T-helper 2 cell treated with Interferon-gamma antibody and Interleukin-4, amounts not matched to agents 5 μg/mL and 100 μg/mL, for 36 hours (primary cell): ENCODE measurements around the gene SDC3.
A peak's percentile ranks its signal among the peaks of the same experiment; 100 is the strongest.
"Not testable (repeated sequence)": the region's sequence is repeated elsewhere in the genome, so short reads cannot be mapped to it uniquely, and the experiment has no call there.

ENCODE experiments used
- DNase-seq: peaks from one replicate; pipeline ENCODE4 v3.0.0; 2021; ENCODE audit warnings: low spot score
- H3K27ac Mint-ChIP-seq: one replicate; pipeline ENCODE4 v1.8.0; 2021; ENCODE audit warnings: mild to moderate bottlenecking, mixed read lengths
- H3K27me3 Mint-ChIP-seq: one replicate; pipeline ENCODE4 v1.8.0; 2021; ENCODE audit warnings: low read depth, mixed read lengths
- H3K36me3 Mint-ChIP-seq: one replicate; pipeline ENCODE4 v1.8.0; 2021; ENCODE audit warnings: low read depth, mixed read lengths
- H3K4me1 Mint-ChIP-seq: one replicate; pipeline ENCODE4 v1.8.0; 2021; ENCODE audit warnings: low read depth, mixed read lengths
- H3K4me3 Mint-ChIP-seq: one replicate; pipeline ENCODE4 v1.8.0; 2022; ENCODE audit warnings: mild to moderate bottlenecking, moderate library complexity, mixed read lengths
- H3K9me3 Mint-ChIP-seq: one replicate; pipeline ENCODE4 v1.8.0; 2021; ENCODE audit warnings: mixed read lengths

Gene SDC3

DNA sequence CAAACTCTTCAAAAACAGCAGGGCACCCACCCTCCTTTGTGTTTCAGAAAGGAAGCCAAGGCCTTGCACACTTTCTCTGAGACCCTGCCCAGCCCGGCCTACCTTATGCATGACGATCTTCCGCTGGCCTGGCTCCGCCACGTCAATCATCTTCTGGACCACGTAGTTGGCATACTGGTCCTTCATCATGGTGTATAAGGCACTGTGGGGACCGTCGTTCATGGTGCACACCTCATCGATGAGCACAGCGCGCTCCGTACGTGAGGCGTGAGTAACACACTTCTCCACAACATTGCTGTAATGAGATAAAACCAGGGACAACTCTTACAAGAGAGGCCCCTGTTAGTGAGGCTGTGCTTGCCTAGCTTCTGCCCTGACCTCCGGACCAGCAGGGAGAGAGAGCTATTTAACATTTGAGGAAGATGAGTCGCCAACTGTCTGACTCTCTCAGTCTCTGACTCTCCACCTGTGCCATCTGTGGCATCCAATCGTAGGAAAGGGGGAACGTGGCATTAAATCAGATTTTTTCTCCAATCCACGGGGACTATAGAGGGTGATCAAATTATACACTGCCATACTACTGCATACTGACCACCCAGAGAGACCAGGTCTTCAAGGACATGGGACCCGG lies 28.1 kb upstream of the SDC3 start:
- H3K4me1 Mint-ChIP-seq, result no peaks in the 10 kb centered on the region
- no peak overlapping the region for H3K27ac Mint-ChIP-seq
- no peaks in the 10 kb centered on the region for H3K9me3 Mint-ChIP-seq
- no peak overlapping the region for H3K4me3 Mint-ChIP-seq
- DNase-seq, result no peak
- H3K36me3 Mint-ChIP-seq, result peaks cover 55% of the 10 kb centered on the region
- H3K27me3 Mint-ChIP-seq, result no peaks in the 10 kb centered on the region

DNA sequence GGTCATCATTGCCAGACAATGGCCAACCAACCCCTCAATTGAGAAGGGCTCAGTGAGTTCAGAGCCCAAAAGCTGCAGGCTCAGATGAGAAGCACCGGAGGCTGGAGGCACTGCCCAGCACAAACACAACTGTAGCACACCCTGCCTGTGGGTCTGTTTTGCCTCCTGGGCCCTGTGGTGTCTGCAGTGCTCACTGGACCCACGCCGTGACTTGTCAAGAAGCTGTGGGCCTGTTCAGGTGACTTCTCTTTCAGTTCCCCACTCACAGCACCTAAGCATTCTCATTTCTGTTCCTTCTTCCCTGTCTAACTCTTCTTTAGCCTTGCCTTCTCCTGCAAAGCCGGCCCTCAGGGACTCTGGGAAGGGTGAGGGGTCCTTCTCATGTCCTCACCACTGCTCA lies 27.2 kb upstream of the SDC3 start:
- not testable (repeated sequence) for H3K4me1 Mint-ChIP-seq, H3K9me3 Mint-ChIP-seq, DNase-seq, H3K27me3 Mint-ChIP-seq, H3K27ac Mint-ChIP-seq, H3K4me3 Mint-ChIP-seq
- peaks cover 51% of the 10 kb centered on the region for H3K36me3 Mint-ChIP-seq

DNA sequence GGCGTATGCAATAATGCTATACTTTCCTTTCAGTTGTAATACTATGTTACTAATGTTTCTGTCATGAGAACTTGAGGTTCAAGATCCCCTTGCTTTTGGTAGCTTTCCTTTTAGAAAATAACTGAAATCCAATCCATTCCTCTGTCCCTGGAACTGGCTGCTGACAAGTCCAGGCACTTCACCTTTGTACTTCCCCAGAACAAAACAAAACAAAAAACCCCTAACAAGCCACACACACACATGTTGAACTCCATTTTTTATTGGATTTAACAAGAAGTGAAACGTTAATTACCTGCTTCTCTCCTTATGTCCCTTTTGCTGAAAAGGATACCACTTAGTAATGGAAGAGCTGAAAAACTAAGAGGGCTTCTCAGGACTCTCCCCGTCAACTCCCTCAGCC lies 26.1 kb upstream of the SDC3 start:
- peak overlapping the region; percentile 27 for H3K27ac Mint-ChIP-seq
- no peak overlapping the region for H3K4me3 Mint-ChIP-seq
- peaks cover 42% of the 10 kb centered on the region for H3K36me3 Mint-ChIP-seq
- no peaks in the 10 kb centered on the region for H3K9me3 Mint-ChIP-seq
- no peaks in the 10 kb centered on the region for H3K4me1 Mint-ChIP-seq
- H3K27me3 Mint-ChIP-seq, result no peaks in the 10 kb centered on the region
- no peak for DNase-seq

DNA sequence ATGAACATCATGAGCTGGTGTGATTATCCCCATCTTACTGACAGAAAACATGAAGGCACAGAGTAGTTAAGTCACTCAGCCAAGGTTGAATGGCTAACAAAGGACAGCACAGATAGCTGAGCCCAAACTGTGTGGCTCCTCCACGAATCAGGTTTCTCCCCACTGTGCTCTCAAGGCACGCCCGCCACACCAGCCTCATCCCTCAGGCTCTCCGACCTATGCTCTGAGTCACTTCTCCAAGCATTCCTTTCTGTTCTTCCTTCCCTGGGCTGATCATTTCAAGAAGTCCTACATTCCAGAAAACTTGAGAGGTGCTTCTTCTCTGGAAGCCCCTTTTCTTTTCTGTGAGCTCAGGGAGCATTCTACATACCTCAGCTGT lies 25.3 kb upstream of the SDC3 start:
- H3K36me3 Mint-ChIP-seq, result peaks cover 35% of the 10 kb centered on the region
- no peaks in the 10 kb centered on the region for H3K27me3 Mint-ChIP-seq
- H3K4me1 Mint-ChIP-seq, result no peaks in the 10 kb centered on the region
- H3K9me3 Mint-ChIP-seq, result no peaks in the 10 kb centered on the region
- no peak for DNase-seq
- H3K27ac Mint-ChIP-seq, result no peak overlapping the region
- H3K4me3 Mint-ChIP-seq, result no peak overlapping the region

DNA sequence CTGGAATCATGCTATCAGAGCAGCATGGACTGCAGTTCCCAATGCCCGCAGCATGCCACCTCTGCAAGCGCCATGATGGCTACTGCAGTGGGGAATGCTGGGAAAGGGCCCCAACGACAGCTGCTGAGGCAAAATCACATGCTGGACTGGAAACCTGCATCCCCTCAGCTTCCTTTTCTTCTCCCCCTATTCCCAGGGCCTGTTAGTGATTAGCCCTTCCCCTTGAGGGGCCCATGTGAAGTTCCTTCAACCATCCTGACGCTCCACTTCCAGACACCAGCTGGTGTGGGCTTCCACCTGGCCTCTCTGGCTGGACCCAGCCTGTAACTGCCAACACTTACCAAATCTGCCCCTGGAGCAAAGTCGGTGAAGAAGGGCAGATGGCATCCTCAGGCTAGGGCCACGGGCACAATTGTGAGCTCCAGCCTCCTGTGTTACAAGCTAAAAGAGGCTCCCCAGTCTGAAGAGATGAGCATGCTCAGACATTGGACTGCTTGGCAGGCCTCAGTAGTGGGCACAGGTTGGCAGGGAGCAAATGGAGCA lies 22.1 kb upstream of the SDC3 start:
- no peak overlapping the region for H3K27ac Mint-ChIP-seq
- no peak for DNase-seq
- no peaks in the 10 kb centered on the region for H3K4me1 Mint-ChIP-seq
- peaks cover 23% of the 10 kb centered on the region for H3K36me3 Mint-ChIP-seq
- H3K4me3 Mint-ChIP-seq, result no peak overlapping the region
- no peaks in the 10 kb centered on the region for H3K9me3 Mint-ChIP-seq
- H3K27me3 Mint-ChIP-seq, result no peaks in the 10 kb centered on the region

DNA sequence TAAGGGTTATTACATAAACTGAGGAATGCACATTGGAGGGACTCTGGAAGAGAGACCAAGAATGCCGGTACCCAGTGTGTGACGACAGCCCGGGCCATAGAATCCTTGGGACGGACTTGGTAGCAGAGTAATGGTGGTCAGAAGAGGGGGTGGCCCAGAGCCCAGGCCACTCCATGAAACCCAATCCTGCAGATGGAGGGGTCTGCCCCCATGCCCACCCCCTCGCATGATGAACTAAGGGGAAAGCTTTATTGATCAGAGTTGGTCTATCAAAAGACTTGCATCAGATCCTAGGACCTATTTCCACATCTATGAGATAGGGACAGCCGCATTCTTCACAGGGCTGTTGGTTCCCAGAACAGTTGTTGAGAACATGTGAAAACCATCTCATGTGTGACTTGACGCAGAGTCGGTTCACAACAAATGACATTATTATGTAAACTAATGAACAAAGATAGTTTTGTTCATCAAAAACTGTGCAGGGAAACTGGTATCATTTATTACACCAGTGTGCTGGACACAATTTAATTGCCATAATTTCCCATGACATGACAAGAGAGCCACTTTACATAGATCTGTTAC lies 21.5 kb upstream of the SDC3 start:
- Mint-ChIP-seq H3K9me3 (no peaks in the 10 kb centered on the region), H3K36me3 (peaks cover 18% of the 10 kb centered on the region), H3K27ac (no peak overlapping the region)

DNA sequence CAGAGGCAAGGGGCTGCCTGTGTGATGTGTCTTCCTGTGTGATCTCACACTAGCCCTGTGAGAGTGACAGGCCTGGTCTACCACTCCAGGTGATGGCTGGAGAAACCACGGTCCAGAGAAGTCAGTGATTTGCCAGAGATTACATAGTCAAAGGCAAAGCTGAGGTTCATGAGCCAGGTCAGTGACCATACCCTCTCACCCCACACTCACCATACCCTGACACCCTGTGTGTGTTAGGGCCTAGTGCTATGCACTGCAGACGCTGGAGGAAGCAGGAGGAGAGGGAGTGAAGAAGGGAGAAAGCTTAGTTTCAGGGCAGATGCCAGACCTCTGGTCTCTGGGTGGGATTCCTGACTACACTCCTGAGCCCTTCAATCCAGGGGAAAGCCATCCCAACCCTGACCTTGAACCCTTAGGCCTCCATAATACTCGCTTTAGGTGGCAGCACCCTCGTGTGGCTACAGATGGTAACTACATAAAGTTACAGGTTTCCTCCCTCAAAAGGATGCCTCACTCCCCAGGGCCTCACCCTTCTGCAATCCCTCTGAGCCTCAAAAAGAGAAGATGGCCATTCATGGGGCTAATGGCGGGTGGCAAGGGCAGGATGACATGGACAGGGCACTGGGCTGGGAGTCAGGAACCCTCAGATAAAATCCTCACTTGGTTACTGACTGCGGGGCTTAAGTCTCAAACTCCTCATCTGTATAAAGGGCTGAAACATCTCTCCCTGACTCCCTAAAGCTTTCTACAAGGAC lies 20.8 kb upstream of the SDC3 start:
- no peak for DNase-seq
- no peak overlapping the region for H3K4me3 Mint-ChIP-seq
- H3K36me3 Mint-ChIP-seq, result peaks cover 11% of the 10 kb centered on the region
- no peaks in the 10 kb centered on the region for H3K27me3 Mint-ChIP-seq
- no peaks in the 10 kb centered on the region for H3K4me1 Mint-ChIP-seq
- H3K27ac Mint-ChIP-seq, result no peak overlapping the region
- H3K9me3 Mint-ChIP-seq, result no peaks in the 10 kb centered on the region

More for the DNA sequence above, 21.5 kb upstream of the SDC3 start:
- Mint-ChIP-seq H3K4me1 (no peaks in the 10 kb centered on the region), H3K4me3 (no peak overlapping the region), H3K27me3 (no peaks in the 10 kb centered on the region)
- no peak for DNase-seq

DNA sequence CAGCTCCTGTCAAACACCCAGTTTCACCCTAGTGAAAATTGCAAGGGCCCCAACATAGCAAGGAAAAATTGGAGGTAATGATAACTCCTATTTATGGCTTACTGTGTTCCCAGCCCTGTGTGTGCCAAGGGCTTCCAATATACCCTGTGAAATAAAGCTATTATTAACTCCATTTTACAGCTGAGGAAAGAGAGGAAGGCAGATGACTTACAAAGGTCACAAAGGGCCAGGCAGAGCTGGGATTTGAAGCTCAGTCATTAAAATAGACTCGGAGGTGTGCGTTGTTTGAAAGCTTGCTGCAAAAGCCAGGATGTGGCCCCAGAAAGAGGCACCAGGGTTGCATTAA lies 20.2 kb upstream of the SDC3 start:
- DNase-seq, result no peak
- Mint-ChIP-seq H3K9me3 (no peaks in the 10 kb centered on the region), H3K27me3 (no peaks in the 10 kb centered on the region), H3K27ac (no peak overlapping the region), H3K4me3 (no peak overlapping the region), H3K36me3 (peaks cover 6% of the 10 kb centered on the region), H3K4me1 (no peaks in the 10 kb centered on the region)

DNA sequence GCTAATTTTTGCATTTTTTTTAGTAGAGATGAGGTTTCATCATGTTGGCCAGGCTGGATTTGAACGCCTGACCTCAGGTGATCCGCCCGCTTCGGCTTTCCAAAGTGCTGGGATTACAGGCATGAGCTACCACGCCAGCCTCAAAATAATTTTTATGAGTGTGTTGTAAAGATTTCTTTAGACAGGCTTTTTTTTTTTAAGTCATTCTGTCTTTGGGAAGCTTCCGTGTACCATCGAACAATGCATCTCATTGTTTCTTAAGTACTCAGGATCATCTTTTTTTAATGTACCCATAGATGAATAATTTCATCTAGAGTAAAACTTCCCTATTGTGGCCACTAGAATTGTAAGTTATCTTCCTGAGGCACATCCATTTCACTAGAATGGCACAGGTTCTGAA lies 19.6 kb upstream of the SDC3 start:
- Mint-ChIP-seq H3K4me3 (no peak overlapping the region), H3K4me1 (no peaks in the 10 kb centered on the region), H3K9me3 (no peaks in the 10 kb centered on the region), H3K36me3 (peaks cover 6% of the 10 kb centered on the region), H3K27me3 (no peaks in the 10 kb centered on the region), H3K27ac (no peak overlapping the region)
- DNase-seq, result no peak

DNA sequence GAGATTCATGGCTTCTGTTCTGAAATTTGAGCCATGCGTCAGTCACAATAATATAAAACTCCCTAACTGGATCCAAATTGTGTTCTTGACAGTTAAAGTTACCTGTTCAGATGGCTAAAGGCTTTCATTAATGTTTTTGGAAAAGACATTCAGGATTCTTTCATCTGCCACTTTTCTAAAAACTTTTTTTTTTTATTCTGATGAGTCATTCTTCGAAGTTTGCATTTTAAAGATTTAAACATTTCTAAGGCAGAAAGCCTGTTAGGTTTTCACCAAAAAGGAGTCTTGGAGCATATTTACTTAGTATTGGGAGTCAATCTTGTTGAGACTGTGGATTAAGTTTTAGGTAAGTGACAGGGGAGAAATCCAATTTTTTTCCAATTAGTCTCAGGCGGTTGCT lies 18.9 kb upstream of the SDC3 start:
- H3K27me3 Mint-ChIP-seq, result peaks cover 4% of the 10 kb centered on the region
- H3K27ac Mint-ChIP-seq, result no peak overlapping the region
- H3K4me1 Mint-ChIP-seq, result no peaks in the 10 kb centered on the region
- no peak for DNase-seq
- peaks cover 4% of the 10 kb centered on the region for H3K36me3 Mint-ChIP-seq
- no peaks in the 10 kb centered on the region for H3K9me3 Mint-ChIP-seq
- H3K4me3 Mint-ChIP-seq, result no peak overlapping the region

DNA sequence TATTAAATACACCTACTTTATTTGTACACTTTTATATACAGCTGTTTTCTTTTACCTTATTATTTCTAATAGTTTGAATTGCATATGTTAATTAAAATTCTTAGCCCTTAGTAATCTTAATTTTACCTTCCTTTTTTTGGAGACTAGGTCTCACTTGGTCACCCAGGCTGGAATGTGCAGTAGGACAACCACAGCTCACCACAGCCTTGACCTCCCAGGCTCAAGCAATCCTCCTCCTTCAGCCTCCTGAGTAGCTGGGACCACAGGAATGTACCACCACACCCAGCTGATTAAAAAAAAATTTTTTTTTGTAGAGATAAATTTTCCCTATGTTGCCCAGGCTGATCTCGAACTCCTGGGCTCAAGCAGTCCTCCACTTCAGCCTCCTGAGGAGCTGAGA lies 15.0 kb upstream of the SDC3 start:
- peaks cover 12% of the 10 kb centered on the region for H3K27me3 Mint-ChIP-seq
- H3K9me3 Mint-ChIP-seq, result no peaks in the 10 kb centered on the region
- H3K4me1 Mint-ChIP-seq, result peaks cover 4% of the 10 kb centered on the region
- DNase-seq, result no peak
- no peaks in the 10 kb centered on the region for H3K36me3 Mint-ChIP-seq
- H3K27ac Mint-ChIP-seq, result no peak overlapping the region
- H3K4me3 Mint-ChIP-seq, result no peak overlapping the region

DNA sequence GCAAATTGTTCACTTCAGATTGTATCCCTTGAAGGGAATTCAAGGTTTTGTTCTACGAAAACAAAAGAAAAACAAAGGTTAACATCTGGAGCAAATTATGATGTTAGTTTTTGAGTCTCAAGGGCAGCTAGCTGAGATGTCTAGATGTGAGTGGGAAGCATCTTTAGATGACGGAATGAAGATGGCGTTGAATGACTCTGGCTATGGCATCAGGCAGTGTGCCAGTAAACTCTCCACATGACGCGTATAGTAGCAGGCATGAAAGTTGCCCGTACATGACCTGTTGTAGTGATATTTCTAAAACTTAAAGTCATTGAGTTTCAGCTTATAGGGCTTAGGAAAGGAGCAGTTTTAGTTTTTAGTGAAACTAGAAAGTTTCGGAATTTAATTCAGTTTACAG lies 12.3 kb upstream of the SDC3 start:
- no peak overlapping the region for H3K4me3 Mint-ChIP-seq
- H3K27me3 Mint-ChIP-seq, result peaks cover 12% of the 10 kb centered on the region
- peaks cover 4% of the 10 kb centered on the region for H3K4me1 Mint-ChIP-seq
- H3K27ac Mint-ChIP-seq, result no peak overlapping the region
- H3K36me3 Mint-ChIP-seq, result no peaks in the 10 kb centered on the region
- no peak for DNase-seq
- no peaks in the 10 kb centered on the region for H3K9me3 Mint-ChIP-seq

DNA sequence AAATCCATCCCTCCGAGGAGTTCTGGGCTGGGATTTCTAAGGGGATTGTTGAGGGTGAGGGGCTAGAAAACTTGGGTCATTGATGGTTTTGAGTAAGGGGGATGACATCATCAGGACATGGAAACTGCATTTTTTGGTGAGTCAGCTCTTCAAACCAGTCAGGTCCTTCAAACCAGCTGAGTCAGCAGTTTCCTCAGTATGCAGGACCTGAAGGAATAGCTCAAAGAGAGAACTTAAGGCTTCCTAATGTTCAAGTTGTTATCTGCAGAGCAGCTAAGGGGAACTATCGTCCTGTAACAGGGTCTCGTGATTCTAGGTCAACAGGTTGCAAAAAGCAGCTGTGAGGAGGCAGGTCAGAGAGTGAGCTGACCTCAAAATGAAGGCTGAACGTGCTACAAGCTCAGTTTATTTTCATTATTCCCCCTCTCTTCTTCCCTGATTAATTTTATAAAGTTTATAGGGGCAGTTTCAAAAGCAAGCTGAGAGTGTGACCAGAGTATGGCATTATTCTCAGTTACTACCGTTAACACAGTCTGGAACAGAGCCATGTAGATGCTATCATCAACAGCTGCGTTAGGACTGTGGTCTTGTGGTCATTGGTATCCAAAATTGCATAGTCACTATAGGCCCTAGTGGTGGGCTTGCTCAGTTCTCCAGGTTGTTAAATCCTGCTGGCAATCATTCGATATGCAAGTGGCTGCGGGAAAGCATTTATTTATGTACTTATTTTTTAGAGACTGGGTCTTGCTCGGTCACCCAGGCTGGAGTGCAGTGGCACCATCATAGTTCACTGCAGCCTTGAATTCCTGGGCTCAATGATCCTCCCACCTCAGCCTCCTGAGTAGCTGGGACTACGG lies 10.7 kb upstream of the SDC3 start:
- H3K27me3 Mint-ChIP-seq, result peaks cover 12% of the 10 kb centered on the region
- no peak for DNase-seq
- H3K9me3 Mint-ChIP-seq, result no peaks in the 10 kb centered on the region
- H3K27ac Mint-ChIP-seq, result no peak overlapping the region
- no peak overlapping the region for H3K4me3 Mint-ChIP-seq
- H3K4me1 Mint-ChIP-seq, result peaks cover 4% of the 10 kb centered on the region
- no peaks in the 10 kb centered on the region for H3K36me3 Mint-ChIP-seq

DNA sequence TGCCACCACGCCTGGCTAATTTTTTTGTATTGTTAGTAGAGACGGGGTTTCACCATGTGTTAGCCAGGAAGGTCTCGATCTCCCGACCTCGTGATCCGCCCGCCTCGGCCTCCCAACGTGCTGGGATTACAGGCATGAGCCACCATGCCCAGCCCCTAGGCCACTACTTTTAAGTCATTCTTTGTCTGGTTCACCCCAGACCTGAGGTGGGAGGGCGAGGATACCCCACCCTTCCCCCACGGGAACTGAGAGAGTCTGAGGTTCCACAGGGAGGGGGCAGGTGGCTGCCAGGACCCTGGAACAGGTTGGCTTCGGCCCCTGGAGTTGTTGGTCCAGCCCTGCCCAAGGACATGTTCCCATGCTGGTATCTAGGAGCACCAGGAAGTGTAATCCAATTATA lies 7.7 kb upstream of the SDC3 start:
- H3K36me3 Mint-ChIP-seq, result no peaks in the 10 kb centered on the region
- no peak overlapping the region for H3K4me3 Mint-ChIP-seq
- H3K27ac Mint-ChIP-seq, result no peak overlapping the region
- peaks cover 7% of the 10 kb centered on the region for H3K27me3 Mint-ChIP-seq
- no peak for DNase-seq
- peaks cover 10% of the 10 kb centered on the region for H3K4me1 Mint-ChIP-seq
- H3K9me3 Mint-ChIP-seq, result no peaks in the 10 kb centered on the region
